C4-2B (cell line): Measurements from ENCODE around the gene PACS2.

Source experiments
- ZFX ChIP-seq: fragments of 450-650 bp; IDR thresholded peaks from 2 replicates; pipeline ENCODE4 v1.6.1; 2017
- TF ChIP-seq, protein P1 (sequence below): fragments of 450-650 bp; conservative IDR thresholded peaks from 2 replicates; pipeline ENCODE4 v1.5.1; 2017; ENCODE audit warnings: mild to moderate bottlenecking

DNA sequence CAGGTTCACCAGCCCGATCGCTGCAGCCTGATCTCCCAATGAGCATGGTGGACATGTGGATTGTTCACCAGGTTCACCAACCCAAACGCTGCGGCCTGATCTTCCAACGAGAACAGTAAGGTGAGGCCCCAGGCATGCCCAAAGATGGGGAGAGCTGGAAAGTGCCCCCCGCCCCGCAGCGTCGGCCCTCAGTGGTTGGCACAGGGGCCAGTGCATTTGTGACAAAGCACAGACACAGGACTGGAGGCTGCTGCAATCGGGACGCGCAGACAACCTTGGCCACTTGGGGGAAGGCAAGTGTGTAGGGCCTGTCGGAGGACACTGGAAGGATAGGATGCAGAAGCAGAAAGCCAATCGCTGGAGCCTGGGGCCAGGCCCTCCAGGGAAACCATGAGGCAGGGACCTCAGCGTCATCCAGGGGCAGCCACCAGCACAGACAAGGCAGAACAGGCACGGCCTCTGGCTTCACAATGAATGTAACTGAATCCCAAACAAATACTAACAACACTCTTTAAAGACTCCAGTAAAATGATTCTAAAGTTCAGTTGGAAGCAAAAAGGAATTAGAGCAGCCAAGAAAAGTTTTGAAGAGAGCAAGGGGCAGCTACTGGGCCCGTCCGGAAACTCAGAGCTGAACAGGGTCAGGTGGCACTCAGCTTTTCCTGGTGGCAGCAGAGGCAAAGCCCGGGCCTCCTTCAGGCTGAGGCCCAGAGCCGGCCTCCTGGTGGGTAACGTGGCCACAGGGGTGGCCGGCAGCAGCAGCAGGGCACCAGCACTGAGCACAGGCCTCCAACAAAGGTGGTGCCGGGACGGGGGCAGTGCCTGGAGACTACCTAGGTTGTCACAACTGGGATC is 27.1 kb upstream of the PACS2 start:
- TF ChIP-seq, protein P1, sequence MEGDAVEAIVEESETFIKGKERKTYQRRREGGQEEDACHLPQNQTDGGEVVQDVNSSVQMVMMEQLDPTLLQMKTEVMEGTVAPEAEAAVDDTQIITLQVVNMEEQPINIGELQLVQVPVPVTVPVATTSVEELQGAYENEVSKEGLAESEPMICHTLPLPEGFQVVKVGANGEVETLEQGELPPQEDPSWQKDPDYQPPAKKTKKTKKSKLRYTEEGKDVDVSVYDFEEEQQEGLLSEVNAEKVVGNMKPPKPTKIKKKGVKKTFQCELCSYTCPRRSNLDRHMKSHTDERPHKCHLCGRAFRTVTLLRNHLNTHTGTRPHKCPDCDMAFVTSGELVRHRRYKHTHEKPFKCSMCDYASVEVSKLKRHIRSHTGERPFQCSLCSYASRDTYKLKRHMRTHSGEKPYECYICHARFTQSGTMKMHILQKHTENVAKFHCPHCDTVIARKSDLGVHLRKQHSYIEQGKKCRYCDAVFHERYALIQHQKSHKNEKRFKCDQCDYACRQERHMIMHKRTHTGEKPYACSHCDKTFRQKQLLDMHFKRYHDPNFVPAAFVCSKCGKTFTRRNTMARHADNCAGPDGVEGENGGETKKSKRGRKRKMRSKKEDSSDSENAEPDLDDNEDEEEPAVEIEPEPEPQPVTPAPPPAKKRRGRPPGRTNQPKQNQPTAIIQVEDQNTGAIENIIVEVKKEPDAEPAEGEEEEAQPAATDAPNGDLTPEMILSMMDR = no peak
- TF ChIP-seq ZFX = no peak
